ENCODE results near the gene HPCAL1. TPM values are rescaled to one million over a fixed set of nuclear protein-coding genes. Genes with fewer than 3 reads are reported as not detected.

Gene HPCAL1
- total and polyA plus RNA-seq, 2 of the 8 experiments (the other 6 are each of a cell fraction or from before 2014, with no cell fraction given) = 5.8 to 8.6 TPM

GRCh38 chr2:10267036-10267435 is 35.7 kb upstream of the HPCAL1 start:
- Histone ChIP-seq H3K9me3 (ENCODE audit: insufficient read depth in 2 of 2, low read depth in 1 of 2, low read length in 1 of 2) (no peaks in the 10 kb centered on the region), H3K79me1 (ENCODE audit: low read depth, low read length) (no peaks in the 10 kb centered on the region), H3K23me2 (ENCODE audit: low read depth, low read length) (0 out of 2 replicates have a peak, but pooled peaks cover 3% of the 10 kb centered on the region), H3K4me1 (replicated peaks in 1 of 4; ENCODE audit: control insufficient read depth in 3 of 4, insufficient read depth in 4 of 4, low read length in 3 of 4) (peaks cover 0 to 2% (median 0%) of the 10 kb centered on the region in 4 experiments; a peak in 1 of 7 replicates), H3K4me2 (ENCODE audit: insufficient read depth in 1 of 2, low read depth in 2 of 2, low read length in 2 of 2) (no peak overlapping the region), H3K4ac (replicated peaks; ENCODE audit: insufficient read length, low read depth, low read length) (no peak overlapping the region), H3K18ac (ENCODE audit: extremely low read depth, low read length) (no peak overlapping the region), H3K27ac (ENCODE audit: low read depth, low read length) (no peak overlapping the region), H3K23ac (ENCODE audit: insufficient read length) (no peak overlapping the region), H3K9ac (replicated peaks in 1 of 4; ENCODE audit: extremely low read depth in 1 of 4, low read depth in 3 of 4, low read length in 3 of 4) (no peak overlapping the region), H2BK12ac (ENCODE audit: low read depth, low read length) (no peak overlapping the region), H4K20me1 (replicated peaks in 1 of 2; ENCODE audit: control insufficient read depth in 1 of 2, insufficient read depth in 2 of 2, low read length in 2 of 2) (peaks cover 0 to 3% of the 10 kb centered on the region in 2 experiments), H2BK120ac (replicated peaks; ENCODE audit: low read depth, low read length) (no peak overlapping the region), H3K36me3 (ENCODE audit: control insufficient read depth in 2 of 4, insufficient read depth in 4 of 4, low read length in 3 of 4) (no peaks in the 10 kb centered on the region), H3K79me2 (ENCODE audit: control insufficient read depth in 1 of 2, insufficient read depth in 2 of 2, low read length in 2 of 2) (no peaks in the 10 kb centered on the region), H2BK5ac (ENCODE audit: low read depth, low read length) (no peak overlapping the region), H3K56ac (replicated peaks; ENCODE audit: insufficient read length, low read depth, low read length) (no peak overlapping the region), H2BK20ac (ENCODE audit: low read length) (no peak overlapping the region), H2BK15ac (ENCODE audit: low read length) (no peak overlapping the region), H3K14ac (ENCODE audit: insufficient read length) (no peak overlapping the region), H4K8ac (ENCODE audit: extremely low read depth, insufficient read depth, low read length) (no peak overlapping the region), H3K27me3 (replicated peaks in 1 of 4; ENCODE audit: control insufficient read depth in 3 of 4, extremely low read depth in 1 of 4, insufficient read depth in 3 of 4, low read length in 3 of 4) (no peaks in the 10 kb centered on the region), H2AK5ac (ENCODE audit: low read depth, low read length) (no peak overlapping the region), H4K5ac (ENCODE audit: insufficient read length, low read depth, low read length) (no peak overlapping the region), H2AFZ (ENCODE audit: low read length) (no peak overlapping the region), H3K4me3 (ENCODE audit: extremely low read depth in 1 of 4, insufficient read depth in 2 of 4, low read depth in 3 of 4, low read length in 4 of 4) (no peak overlapping the region), H4K91ac (replicated peaks; ENCODE audit: insufficient read length, low read length) (no peak overlapping the region)
- FAIRE-seq (no peak), DNase-seq (ENCODE audit: low read depth in 1 of 2, low spot score in 2 of 2) (no peak)
- WGBS, 2 experiments (ENCODE audit: extremely low coverage in 1 of 2, insufficient coverage in 1 of 2, insufficient read length in 1 of 2, insufficient replicate concordance in 2 of 2, low coverage in 1 of 2, low lambda C conversion rate in 2 of 2, missing lambda C conversion rate in 1 of 2) = 94% methylated on average over 5 of the region's 6 CpGs; no CpG with 5 or more reads in 1 of the 2 experiments
- POLR2A ChIA-PET (ENCODE audit: partially characterized antibody) = no interaction called here
- CTCF ChIA-PET (ENCODE audit: partially characterized antibody) = interaction anchor here (0.7 to 4.8 kb wide), 14 partner anchors 13 to 174 kb away, joined by 3 to 31 read pairs (median 4); no protein-coding TSS in a partner anchor
- no peak for TF ChIP-seq BRCA1 (IDR thresholded peaks at IDR 0.05; ENCODE audit: low read depth, low read length)
